ENCODE results near the gene EEF2K. TPM values are rescaled to one million over a fixed set of nuclear protein-coding genes. Genes with fewer than 3 reads are reported as not detected.

The EEF2K gene
- total and polyA plus RNA-seq, 2 of the 13 experiments (the other 11 are each of a cell fraction or from before 2014, with no cell fraction given) = 22.0 to 23.8 TPM

GRCh38 chr16:22317001-22317530 lies 111.0 kb downstream of the EEF2K start:
- H3K4me2 ChIP-seq (ENCODE audit: low read depth, low read length) = no peak overlapping the region
- H3K79me2 ChIP-seq (ENCODE audit: insufficient read depth, low read length) = peaks cover 10% of the 10 kb centered on the region
- TF ChIP-seq ZNF704 (CRISPR knock-in tag; IDR thresholded peaks at IDR 0.05; ENCODE audit: borderline replicate concordance) (no peak), ZNF768 (CRISPR knock-in tag; IDR thresholded peaks at IDR 0.05) (peak; percentile 22; the same call in 1 of the 2 replicates), RBFOX2 (IDR thresholded peaks at IDR 0.05; ENCODE audit: low read depth, low read length) (peak; percentile 30; the same call in 1 of the 2 replicates), ARNT (IDR thresholded peaks at IDR 0.05) (no peak), ZNF687 (CRISPR knock-in tag; IDR thresholded peaks at IDR 0.05) (peak; percentile 51; the same call in 1 of the 2 replicates), GTF3A (CRISPR knock-in tag; conservative IDR thresholded peaks at IDR 0.05) (no peak), AGO2 (optimal IDR thresholded peaks at IDR 0.05; ENCODE audit: low read depth, low read length) (peak; percentile 85), ZEB1 (IDR thresholded peaks at IDR 0.05; ENCODE audit: insufficient replicate concordance, low read depth) (no peak), ZBTB38 (CRISPR knock-in tag; IDR thresholded peaks at IDR 0.05) (0 out of 2 replicates have a peak, but pooled peaks have one; percentile 25), HNRNPL (IDR thresholded peaks at IDR 0.05; ENCODE audit: low read depth, low read length) (0 out of 2 replicates have a peak, but pooled peaks have one; percentile 54)
- TF ChIP-seq, protein P1, sequence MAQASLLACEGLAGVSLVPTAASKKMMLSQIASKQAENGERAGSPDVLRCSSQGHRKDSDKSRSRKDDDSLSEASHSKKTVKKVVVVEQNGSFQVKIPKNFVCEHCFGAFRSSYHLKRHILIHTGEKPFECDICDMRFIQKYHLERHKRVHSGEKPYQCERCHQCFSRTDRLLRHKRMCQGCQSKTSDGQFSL (CRISPR knock-in tag; IDR thresholded peaks at IDR 0.05) = no peak
- H3K4me3 ChIP-seq (replicated peaks in 1 of 3; ENCODE audit: insufficient read depth in 1 of 3, low read depth in 2 of 3, low read length in 3 of 3) = no peak overlapping the region
- BruUV-seq (replicated peaks) = no TSS peak
- H4K20me1 ChIP-seq (ENCODE audit: insufficient read depth, low read length) = peaks cover 20% of the 10 kb centered on the region; the same call in 1 of the 2 replicates
- no peaks in the 10 kb centered on the region for H3K27me3 ChIP-seq (ENCODE audit: control insufficient read depth in 1 of 2, insufficient read depth in 2 of 2, low read length in 2 of 2)
- H3K9ac ChIP-seq (ENCODE audit: insufficient read depth, low read depth, low read length) = no peak overlapping the region
- H2AFZ ChIP-seq (ENCODE audit: low read length) = no peak overlapping the region
- H3K9me3 ChIP-seq (ENCODE audit: low read length) = no peaks in the 10 kb centered on the region
- no peak for FAIRE-seq
- peaks cover 63 to 96% of the 10 kb centered on the region in 2 experiments for H3K36me3 ChIP-seq (replicated peaks in 1 of 2; ENCODE audit: control insufficient read depth in 1 of 2, insufficient read depth in 2 of 2, low read length in 2 of 2)
- peak; percentile 13 for ATAC-seq
- H3K27ac ChIP-seq (ENCODE audit: extremely low read length, insufficient read depth, low read length) = no peak overlapping the region
- intact Hi-C loops (cut with micrococcal nuclease; ENCODE audit: unreplicated experiment) (no loop called here), in situ Hi-C loops (cut with HindIII; ENCODE audit: extremely low pct_ligation_motif_present, low pct_unique_long_range_greater_than_20kb) (no loop called here)
- DNase-seq (ENCODE audit: low spot score) = no peak
- ChIA-PET POLR2A (no interaction called here), CTCF (ENCODE audit: low intra/inter-chr PET ratio, low total read pairs) (no interaction called here)
- 94% methylated on average over 17 of the region's 17 CpGs for WGBS (ENCODE audit: low lambda C conversion rate)
- 0 out of 2 replicates have a peak, but pooled peaks cover 7% of the 10 kb centered on the region for H3K4me1 ChIP-seq (ENCODE audit: insufficient read depth, low read length)

Data from HepG2 (cell line).